HG02973 (cell line): ENCODE measurements around the gene GDPD4.

Experiments used
- ATAC-seq: cut with Tn5 transposase; IDR thresholded peaks from one replicate; pipeline ENCODE4 v1.9.1; 2021; ENCODE audit warnings: moderate library complexity; ENCODE audit not compliant: unreplicated experiment

GDPD4 gene

DNA sequence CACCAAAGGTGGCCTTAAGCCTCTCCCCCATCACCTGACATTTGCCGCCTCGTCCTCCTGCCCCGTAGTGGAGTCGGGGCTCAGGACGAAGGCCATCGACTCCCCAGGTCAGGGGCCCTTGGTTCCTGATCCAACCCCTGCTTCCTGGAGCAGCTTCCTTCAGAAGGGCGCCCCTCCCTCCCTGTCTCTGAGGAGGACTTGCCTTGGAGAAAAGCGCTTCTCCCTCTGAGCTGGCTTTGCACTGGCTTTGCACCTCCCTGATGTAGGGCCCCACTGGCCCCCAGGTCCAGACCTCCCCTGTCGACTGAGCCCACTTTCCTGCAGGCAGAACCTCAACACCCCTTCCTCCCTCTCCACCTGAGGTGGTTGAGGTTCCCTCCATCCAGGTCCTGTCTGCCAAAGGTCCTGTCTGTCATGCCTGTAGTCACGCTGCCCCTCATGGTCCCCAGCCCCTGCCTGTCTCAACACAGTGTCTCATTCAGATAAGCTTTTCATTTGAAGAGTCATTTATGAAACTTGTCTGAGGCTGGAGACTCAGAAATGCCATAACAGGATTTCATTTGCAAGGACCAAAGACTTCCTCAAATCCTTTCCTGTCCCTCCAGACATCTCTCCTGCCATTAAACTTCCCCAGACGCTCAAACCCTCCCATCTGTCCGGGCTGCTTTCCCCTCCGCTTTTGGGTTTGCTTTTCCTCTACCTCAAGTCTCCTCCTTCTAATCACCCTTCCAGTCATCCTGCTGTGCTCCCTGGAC, 95.0 kb downstream of the GDPD4 start:
- ATAC-seq: no peak

DNA sequence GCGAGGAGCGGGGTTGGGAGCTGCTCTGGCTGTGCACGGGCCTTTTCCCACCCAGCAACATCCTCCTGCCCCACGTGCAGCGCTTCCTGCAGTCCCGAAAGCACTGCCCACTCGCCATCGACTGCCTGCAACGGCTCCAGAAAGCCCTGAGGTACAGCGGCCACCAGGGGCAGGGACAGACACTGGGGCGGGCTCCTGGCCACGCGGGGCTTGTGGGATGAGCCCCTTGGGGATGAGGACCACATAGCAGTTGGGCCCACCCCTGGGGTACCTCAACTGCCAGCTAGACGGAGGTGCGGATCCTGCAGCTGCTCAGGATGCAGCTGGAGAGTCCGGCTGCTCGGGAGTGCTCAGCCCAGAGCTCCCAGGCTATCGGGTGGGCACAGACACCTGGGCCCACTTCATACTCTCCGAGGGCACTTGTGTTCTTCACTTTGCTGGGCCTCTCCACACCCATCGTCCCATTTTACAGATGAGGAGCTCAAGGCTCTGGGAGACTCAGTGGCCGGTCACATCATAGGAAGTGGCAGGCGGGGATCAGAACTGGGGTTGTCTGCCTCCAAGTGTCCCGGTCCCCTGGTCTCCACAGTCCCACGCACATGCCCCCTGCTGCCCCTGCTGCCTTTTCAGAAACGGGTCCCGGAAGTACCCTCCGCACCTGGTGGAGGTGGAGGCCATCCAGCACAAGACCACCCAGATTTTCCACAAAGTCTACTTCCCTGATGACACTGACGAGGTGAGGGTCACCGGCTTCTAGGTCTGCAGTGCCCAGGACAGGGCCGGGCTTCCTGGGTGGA, 95.8 kb downstream of the GDPD4 start:
- ATAC-seq: no peak

GRCh38 chr11:77204754-77205466, 96.6 kb downstream of the GDPD4 start:
- no peak for ATAC-seq

DNA sequence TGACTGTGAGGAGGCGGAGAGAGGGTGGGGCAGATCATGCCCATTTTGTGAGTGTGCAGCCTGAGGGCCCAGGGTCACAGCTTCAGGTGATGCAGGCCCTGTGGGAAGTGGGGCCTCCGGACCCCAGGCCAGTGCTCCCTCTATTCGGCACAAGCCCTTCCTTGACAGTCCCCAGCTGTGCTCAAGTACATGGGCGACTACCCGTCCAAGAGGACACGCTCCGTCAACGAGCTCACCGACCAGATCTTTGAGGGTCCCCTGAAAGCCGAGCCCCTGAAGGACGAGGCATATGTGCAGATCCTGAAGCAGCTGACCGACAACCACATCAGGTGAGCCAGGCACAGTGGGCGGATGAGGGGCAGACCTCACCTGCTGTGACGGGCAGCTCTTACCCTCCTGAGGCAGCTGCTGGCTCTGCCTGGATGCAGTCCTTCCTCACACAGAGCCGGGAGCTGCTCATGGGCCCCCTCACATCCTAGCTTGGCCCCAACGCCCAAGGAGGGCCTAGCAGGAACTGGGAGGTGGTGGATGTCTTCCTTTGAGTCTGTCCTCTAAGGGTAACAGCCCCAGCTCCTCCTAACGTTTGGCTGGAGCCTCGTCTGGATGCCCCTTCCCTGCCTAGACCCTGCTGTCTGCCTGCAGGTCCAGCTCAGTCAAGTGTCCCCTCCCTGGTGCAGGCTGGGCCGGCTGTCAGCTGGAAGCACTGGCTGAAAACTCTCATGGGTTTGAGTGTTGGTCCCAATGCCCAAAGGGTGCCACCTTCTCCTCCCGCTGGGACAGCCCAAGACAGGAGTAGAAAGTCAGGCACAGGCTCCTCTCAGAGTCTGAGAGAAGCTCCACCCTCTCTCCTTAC, 97.4 kb downstream of the GDPD4 start:
- no peak for ATAC-seq

- ATAC-seq: no peak
Observed at GRCh38 chr11:77202941-77203900, 98.3 kb downstream of the GDPD4 start.

DNA sequence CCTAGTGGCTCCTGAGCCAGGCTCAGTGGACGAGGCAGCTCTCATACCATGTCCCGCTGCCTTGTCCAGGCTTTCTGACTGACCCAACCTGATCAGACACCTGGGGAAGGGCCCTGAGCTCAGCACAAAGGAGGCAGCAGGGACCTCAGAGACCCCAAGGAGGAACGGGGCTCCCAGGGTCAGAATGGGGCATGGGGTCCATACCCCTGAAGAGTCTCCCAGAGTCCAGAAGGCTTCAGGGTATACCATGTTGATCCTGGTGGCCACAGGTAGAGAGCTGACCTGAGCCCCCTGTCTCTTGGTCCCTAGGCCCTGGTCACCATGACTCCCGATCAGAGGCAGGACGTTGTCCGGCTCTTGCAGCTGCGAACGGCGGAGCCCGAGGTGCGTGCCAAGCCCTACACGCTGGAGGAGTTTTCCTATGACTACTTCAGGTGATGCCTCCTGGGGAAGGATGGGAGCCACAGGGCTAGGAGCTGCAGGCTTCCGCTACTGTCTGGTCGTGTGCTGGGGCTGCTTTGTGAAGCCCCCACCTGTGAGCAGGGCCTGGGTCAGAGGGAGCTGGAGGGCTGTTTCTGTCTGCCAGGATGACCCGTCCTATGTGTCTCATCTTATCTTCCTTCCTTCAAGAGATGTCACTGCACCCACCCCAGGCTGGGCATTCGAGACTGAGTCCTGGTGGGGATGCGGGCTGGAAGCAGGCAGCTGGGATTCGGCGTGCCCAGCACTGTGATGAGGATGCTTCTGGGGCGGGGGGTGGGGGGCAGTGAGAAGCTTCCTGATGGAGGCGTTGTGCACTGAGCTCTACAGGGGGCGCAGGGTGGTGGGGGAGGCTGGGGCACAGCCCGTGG, 99.3 kb downstream of the GDPD4 start:
- no peak for ATAC-seq

DNA sequence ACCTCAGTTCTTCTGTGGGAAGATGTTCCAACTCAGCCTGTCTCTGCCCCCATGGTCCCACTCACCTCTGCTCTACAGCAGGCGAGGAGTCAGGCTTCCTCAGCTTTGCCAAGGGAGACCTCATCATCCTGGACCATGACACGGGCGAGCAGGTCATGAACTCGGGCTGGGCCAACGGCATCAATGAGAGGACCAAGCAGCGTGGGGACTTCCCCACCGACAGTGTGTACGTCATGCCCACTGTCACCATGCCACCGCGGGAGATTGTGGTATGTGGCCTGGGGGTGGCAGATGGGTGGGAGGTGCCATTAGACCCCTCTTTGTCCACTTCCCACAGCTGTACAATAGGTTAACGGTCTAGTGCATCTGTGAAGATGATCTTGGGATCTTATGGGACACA, 100.1 kb downstream of the GDPD4 start:
- ATAC-seq: no peak

DNA sequence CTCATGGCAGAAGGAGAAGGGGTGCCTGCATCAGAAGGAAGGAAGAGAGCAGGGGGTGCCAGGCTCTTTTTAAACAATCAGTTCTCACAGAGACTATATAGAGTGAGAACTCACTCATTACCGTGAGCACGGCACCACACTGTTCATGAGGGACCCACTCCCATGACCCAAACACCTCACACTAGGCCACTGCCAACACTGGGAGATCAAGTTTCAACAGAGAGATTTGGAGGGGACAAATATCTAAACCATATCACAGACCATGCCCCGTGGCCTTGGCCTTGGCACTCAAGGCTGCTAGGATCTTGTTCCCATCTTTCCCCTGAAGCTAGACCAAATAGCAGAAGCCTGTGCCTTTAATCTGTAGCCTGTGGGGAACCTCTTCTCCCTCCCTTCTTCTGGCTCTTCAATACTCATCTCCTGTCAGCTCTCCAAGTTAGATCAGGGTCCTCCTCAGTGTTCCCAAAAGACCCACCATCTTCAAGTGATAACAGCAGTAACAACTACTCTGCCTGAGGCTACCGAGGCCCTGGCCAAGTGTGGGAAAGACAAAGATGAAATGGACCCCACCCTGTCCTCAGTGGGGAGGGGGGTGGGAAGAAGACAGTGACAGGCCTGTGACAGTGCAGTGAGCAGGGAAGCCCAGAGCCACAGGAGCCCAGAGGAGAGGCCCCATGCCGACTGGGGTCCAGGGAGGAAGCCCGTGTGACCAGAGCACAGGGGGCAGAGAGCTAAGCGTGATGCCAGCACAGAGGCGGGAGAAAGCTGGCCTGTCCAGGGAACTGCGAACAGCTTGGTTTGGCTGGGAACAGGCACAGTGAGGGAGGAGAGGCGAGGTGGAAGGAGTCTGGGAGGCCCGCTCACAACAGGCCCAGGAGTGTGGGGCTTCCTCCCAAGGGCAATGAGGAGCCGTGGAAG, 100.9 kb downstream of the GDPD4 start:
- ATAC-seq: no peak

DNA sequence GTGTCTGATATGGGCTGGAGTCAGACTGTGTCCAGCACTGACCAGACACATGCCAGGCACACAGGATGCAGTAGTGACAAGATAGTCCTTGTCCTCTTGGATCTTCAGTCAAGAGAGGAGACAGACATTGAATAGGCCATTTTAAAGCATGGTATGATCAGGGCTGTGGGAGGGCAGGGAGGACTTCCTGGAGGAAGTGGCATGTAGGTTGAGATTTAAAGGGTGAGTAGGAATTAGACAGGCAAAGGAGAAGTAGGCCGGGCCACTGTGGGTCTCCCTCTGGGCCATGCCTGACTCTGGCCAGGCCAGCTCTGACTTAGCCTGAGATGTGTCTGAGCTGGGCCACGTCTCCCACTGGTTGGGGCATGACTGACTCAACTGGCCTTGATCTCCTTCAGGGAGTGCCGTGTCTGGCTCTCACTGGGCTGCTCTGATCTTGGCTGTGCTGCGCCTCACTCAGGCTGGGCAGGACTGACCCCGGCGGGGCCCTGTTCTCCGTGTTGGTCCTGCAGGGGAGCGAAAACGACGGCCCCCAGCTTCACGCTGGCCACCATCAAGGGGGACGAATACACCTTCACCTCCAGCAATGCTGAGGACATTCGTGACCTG, 102.2 kb downstream of the GDPD4 start:
- ATAC-seq: no peak

DNA sequence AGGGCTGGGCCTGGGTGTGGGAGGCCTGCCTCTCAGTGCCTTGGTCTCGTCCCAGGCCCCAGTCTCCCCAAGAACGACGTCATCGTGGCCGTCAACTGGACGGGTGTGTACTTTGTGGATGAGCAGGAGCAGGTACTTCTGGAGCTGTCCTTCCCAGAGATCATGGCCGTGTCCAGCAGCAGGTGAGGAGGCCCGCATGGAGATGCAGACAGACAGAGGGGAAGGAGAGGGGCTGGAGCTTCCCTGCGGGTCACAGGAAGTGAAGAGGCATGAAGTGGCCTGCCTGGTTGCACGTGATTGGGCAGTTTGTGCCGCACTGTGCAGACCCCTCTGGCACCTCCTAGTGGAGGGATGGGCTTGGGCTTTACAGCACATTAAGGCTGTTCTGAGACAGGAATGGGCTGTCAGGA, 103.0 kb downstream of the GDPD4 start:
- ATAC-seq: no peak

- ATAC-seq: no peak
Observed at GRCh38 chr11:77197626-77198320, 103.7 kb downstream of the GDPD4 start.

DNA sequence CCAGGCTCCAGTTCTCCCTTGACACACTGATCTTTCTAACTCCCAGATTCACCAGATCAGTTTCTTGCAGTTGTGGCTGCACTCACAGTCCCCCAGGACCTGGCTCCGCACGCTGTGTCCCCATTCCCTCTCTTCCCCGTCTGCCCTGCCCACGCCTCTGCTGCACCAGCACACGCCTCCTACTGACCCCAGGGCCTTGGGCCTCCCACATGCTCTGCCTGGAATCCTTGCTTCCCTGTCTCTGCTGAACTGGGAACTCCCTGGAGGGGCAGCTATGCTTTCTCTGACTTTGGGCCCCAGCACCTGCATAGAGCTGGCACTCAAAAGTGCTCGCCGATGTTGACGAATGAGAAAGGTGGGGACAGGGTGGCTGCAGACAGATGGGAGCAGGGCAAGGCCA, 104.5 kb downstream of the GDPD4 start:
- ATAC-seq: no peak

DNA sequence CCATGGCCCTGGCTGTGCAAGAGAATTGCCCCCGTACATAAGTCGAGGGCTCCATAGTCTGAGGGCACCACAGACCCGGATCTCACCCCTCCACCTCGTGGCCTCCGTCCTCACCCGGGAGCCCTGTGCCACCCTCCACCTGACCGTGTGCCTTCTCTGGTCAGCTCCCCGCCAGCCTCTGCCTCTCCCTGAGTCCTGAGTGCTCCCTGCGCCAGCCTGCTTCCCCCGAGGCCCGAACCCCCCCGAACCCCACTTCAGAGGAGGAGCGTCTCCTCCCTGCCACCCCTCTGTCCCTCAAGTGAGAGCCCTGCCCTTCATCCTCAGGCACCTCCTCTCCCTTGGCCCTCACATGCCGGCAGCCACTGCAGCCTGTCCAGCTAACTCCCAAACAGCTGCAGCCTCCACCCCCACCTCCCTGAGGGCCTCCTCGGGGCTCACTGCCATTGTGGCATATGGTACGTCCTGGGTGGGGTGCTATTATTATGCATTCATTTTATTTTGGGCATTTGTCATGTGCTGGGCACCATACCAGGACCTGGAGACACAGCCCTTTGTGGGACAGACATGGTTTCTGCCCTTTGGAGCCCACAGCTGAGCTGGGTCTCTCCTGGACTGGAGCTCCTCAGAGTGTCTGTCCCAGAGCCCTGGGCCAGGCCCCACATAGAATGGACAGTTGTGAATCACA, 106.3 kb downstream of the GDPD4 start:
- no peak for ATAC-seq

GRCh38 chr11:77193911-77194830, 107.3 kb downstream of the GDPD4 start:
- ATAC-seq: no peak

GRCh38 chr11:77193167-77193566, 108.3 kb downstream of the GDPD4 start:
- ATAC-seq: no peak
